IMR-90 (cell line): ENCODE results near the gene ZNF503. TPM values are rescaled to one million over a fixed set of nuclear protein-coding genes. Genes with fewer than 3 reads are reported as not detected.

ENCODE experiments used
- ATAC-seq: fragments of 200-7000 bp; cut with Tn5 transposase; 2 replicates; pipeline ENCODE4 v1.9.1; 2020; ENCODE audit warnings: low read depth, mild to moderate bottlenecking, moderate library complexity
- BruUV-seq: library from RNA; stranded (reverse); fragments of 400-500 nt; replicated peaks from 2 replicates; lab custom pipeline; 2021; lab: Mats Ljungman, UMichigan
- CTCF ChIA-PET: fragments of 300-600 bp; formaldehyde crosslinking; extraction: SDS; loops from one replicate; lab custom pipeline; 2021; ENCODE audit warnings: antibody characterized with exemption; lab: Yijun Ruan, JAX
- POLR2A ChIA-PET: fragments of 300-600 bp; sonication (Branson Sonifier 250); formaldehyde crosslinking; loops from one replicate; lab custom pipeline; 2022; ENCODE audit warnings: antibody characterized with exemption; ENCODE audit not compliant: unreplicated experiment; lab: Charles Lee
- DNase-seq: peaks from one replicate; pipeline ENCODE4 v3.0.0; 2013
- H2AFZ ChIP-seq: replicated peaks from 2 replicates; pipeline ENCODE3; 2013; ENCODE audit warnings: low read length, mild to moderate bottlenecking; ENCODE audit not compliant: poor library complexity
- H2AK5ac ChIP-seq: 2 replicates; pipeline ENCODE4 v1.6.1; 2013; ENCODE audit warnings: low read depth, low read length, inconsistent platforms
- H2AK9ac ChIP-seq: replicated peaks from 2 replicates; pipeline ENCODE3; 2013; ENCODE audit warnings: mild to moderate bottlenecking, low read depth, low read length, moderate library complexity; ENCODE audit not compliant: poor library complexity
- H2BK120ac ChIP-seq: 2 replicates; pipeline ENCODE4 v1.6.1; 2013; ENCODE audit warnings: low read depth, low read length, inconsistent platforms
- H2BK15ac ChIP-seq: 3 replicates; pipeline ENCODE4 v1.6.1; 2013; ENCODE audit warnings: low read depth, low read length, inconsistent platforms
- H2BK20ac ChIP-seq: 2 replicates; pipeline ENCODE4 v1.6.1; 2013; ENCODE audit warnings: low read depth, mild to moderate bottlenecking, inconsistent platforms, low read length, moderate library complexity
- H2BK5ac ChIP-seq: 2 replicates; pipeline ENCODE4 v1.6.1; 2013; ENCODE audit warnings: mild to moderate bottlenecking, low read depth, low read length, inconsistent platforms; ENCODE audit not compliant: poor library complexity, severe bottlenecking
- H3K14ac ChIP-seq: replicated peaks from 2 replicates; pipeline ENCODE4 v1.6.1; 2013; ENCODE audit warnings: low read depth, low read length, inconsistent platforms
- H3K18ac ChIP-seq: 2 replicates; pipeline ENCODE4 v1.6.1; 2013; ENCODE audit warnings: low read depth, low read length, control low read depth
- H3K23ac ChIP-seq: 2 replicates; pipeline ENCODE4 v1.6.1; 2013; ENCODE audit warnings: low read depth, low read length, inconsistent platforms
- H3K27ac ChIP-seq: 2 replicates; pipeline ENCODE4 v1.5.1; 2013; ENCODE audit warnings: mild to moderate bottlenecking, control low read depth, low read length; ENCODE audit not compliant: insufficient read depth
- H3K27me3 ChIP-seq: 2 replicates; pipeline ENCODE4 v1.6.1; 2013; ENCODE audit warnings: low read length; ENCODE audit not compliant: control insufficient read depth, insufficient read depth
- H3K36me3 ChIP-seq: 2 replicates; pipeline ENCODE4 v1.6.1; 2013; ENCODE audit warnings: low read length, mixed read lengths; ENCODE audit not compliant: control insufficient read depth, insufficient read depth
- H3K4ac ChIP-seq: 2 replicates; pipeline ENCODE4 v1.6.1; 2013; ENCODE audit warnings: low read depth, low read length, inconsistent platforms
- H3K4me1 ChIP-seq: 2 replicates; pipeline ENCODE4 v1.6.1; 2013; ENCODE audit warnings: low read length, mixed read lengths; ENCODE audit not compliant: control insufficient read depth, insufficient read depth
- H3K4me2 ChIP-seq: 2 replicates; pipeline ENCODE4 v1.6.1; 2013; ENCODE audit warnings: low read depth, mild to moderate bottlenecking, control low read depth, low read length, moderate library complexity
- H3K4me3 ChIP-seq: 2 replicates; pipeline ENCODE4 v1.5.1; 2013; ENCODE audit warnings: low read depth, mild to moderate bottlenecking, control low read depth, low read length, moderate library complexity; ENCODE audit not compliant: insufficient read depth
- H3K56ac ChIP-seq: 2 replicates; pipeline ENCODE4 v1.6.1; 2013; ENCODE audit warnings: low read length, inconsistent platforms; ENCODE audit not compliant: insufficient read depth; ENCODE audit errors: extremely low read depth
- H3K79me1 ChIP-seq, 2 experiments: 2 replicates each; pipeline ENCODE4 v1.6.1; 2013; ENCODE audit warnings: low read length in 2 of 2, inconsistent platforms in 1 of 2, low read depth in 1 of 2
- H3K9ac ChIP-seq: 2 replicates; pipeline ENCODE4 v1.6.1; 2013; ENCODE audit warnings: low read depth, low read length, control low read depth
- H3K9me1 ChIP-seq: 2 replicates; pipeline ENCODE4 v1.6.1; 2013; ENCODE audit warnings: low read length, inconsistent platforms; ENCODE audit not compliant: insufficient read depth
- H3K9me3 ChIP-seq: 2 replicates; pipeline ENCODE4 v1.6.1; 2013; ENCODE audit warnings: low read length; ENCODE audit not compliant: control insufficient read depth, insufficient read depth
- H4K20me1 ChIP-seq: 2 replicates; pipeline ENCODE4 v1.6.1; 2013; ENCODE audit warnings: low read length, inconsistent platforms; ENCODE audit not compliant: insufficient read depth
- H4K5ac ChIP-seq: 2 replicates; pipeline ENCODE4 v1.6.1; 2013; ENCODE audit warnings: mild to moderate bottlenecking, low read depth, low read length, control low read depth
- H4K8ac ChIP-seq, 2 experiments: 2 replicates each; pipeline ENCODE4 v1.6.1; 2013; ENCODE audit warnings: low read depth in 2 of 2, low read length in 2 of 2, control low read depth in 1 of 2, inconsistent platforms in 1 of 2
- H4K91ac ChIP-seq: 2 replicates; pipeline ENCODE4 v1.6.1; 2013; ENCODE audit warnings: low read depth, low read length, inconsistent platforms; ENCODE audit not compliant: insufficient read depth
- BHLHE40 ChIP-seq: fragments of 150-350 bp; IDR thresholded peaks from 2 replicates; pipeline ENCODE4 v1.6.1; 2016; ENCODE audit warnings: mild to moderate bottlenecking, low read depth, low read length
- CHD1 ChIP-seq: IDR thresholded peaks from 2 replicates; pipeline ENCODE4 v1.6.1; 2012; ENCODE audit warnings: low read depth, low read length, improper control_type of control experiment
- FOS ChIP-seq: fragments of 150-350 bp; IDR thresholded peaks from 2 replicates; pipeline ENCODE4 v1.6.1; 2016; ENCODE audit warnings: low read depth, low read length
- MAFK ChIP-seq: IDR thresholded peaks from 2 replicates; pipeline ENCODE4 v1.6.1; 2012; ENCODE audit warnings: low read depth, low read length, improper control_type of control experiment
- NFE2L2 ChIP-seq: fragments of 150-350 bp; IDR thresholded peaks from 2 replicates; pipeline ENCODE4 v1.6.1; 2016; ENCODE audit warnings: low read depth, mild to moderate bottlenecking, low read length
- POLR2A ChIP-seq: IDR thresholded peaks from 2 replicates; pipeline ENCODE4 v1.6.1; 2012; ENCODE audit warnings: mild to moderate bottlenecking, low read depth, low read length
- RAD21 ChIP-seq: IDR thresholded peaks from 2 replicates; pipeline ENCODE4 v1.6.1; 2012; ENCODE audit warnings: low read length, improper control_type of control experiment
- RCOR1 ChIP-seq: IDR thresholded peaks from 2 replicates; pipeline ENCODE4 v1.6.1; 2012; ENCODE audit warnings: mild to moderate bottlenecking, low read length, improper control_type of control experiment; ENCODE audit not compliant: insufficient replicate concordance
- RFX5 ChIP-seq: IDR thresholded peaks from 2 replicates; pipeline ENCODE4 v1.8.0; 2012; ENCODE audit warnings: low read depth, mild to moderate bottlenecking, low read length, moderate library complexity
- SMC3 ChIP-seq: fragments of 150-350 bp; IDR thresholded peaks from 2 replicates; pipeline ENCODE4 v1.6.1; 2016; ENCODE audit warnings: low read depth, mild to moderate bottlenecking, antibody characterized with exemption, low read length, moderate library complexity
- WGBS, 2 experiments: methylation state at CpG; one replicate each; pipeline versions ENCODE4 v1.1.5 to v1.1.7; 2013; ENCODE audit warnings: missing lambda C conversion rate in 2 of 2; ENCODE audit not compliant: insufficient read length in 1 of 2; ENCODE audit errors: extremely low coverage in 2 of 2; 5-methylcytosine and 5-hydroxymethylcytosine counted together
- dilution Hi-C: fragments of 300-500 bp; cut with HindIII; formaldehyde crosslinking; loops from one replicate; pipeline ENCODE4 v1.14.3; 2018; ENCODE audit warnings: low sequenced_read_pairs; ENCODE audit not compliant: unreplicated experiment
- in situ Hi-C: fragments of 300-500 bp; cut with MboI; formaldehyde crosslinking; loops from 3 replicates; pipeline ENCODE4 v1.14.3; 2019; ENCODE audit warnings: low sequenced_read_pairs, inconsistent platforms, mixed read lengths
- intact Hi-C: fragments of 100-400 bp; cut with micrococcal nuclease; formaldehyde crosslinking; loops from 2 replicates; pipeline ENCODE4 v1.10.0; 2022
- polyA plus RNA-seq, 3 experiments: library from polyadenylated mRNA; depleted of rRNA; stranded (reverse); fragments of >200 nt; gene quantifications; 2 replicates each; pipeline ENCODE4 v1.2.3, GENCODE V29; 2012; ENCODE audit warnings: low replicate concordance in 1 of 3
- total RNA-seq: library from RNA; depleted of rRNA; stranded (reverse); fragments of >200 nt; gene quantifications from 2 replicates; pipeline ENCODE4 v1.2.3, GENCODE V29; 2012
- TF ChIP-seq, protein P1 (sequence below): fragments of 150-350 bp; IDR thresholded peaks from 2 replicates; pipeline ENCODE4 v1.6.1; 2016; ENCODE audit warnings: low read depth, mild to moderate bottlenecking, low read length, moderate library complexity, borderline replicate concordance

The ZNF503 gene
- total and polyA plus RNA-seq, 2 of the 4 experiments (the other 2 are of a cell fraction) = 0.36 to 5.8 TPM

DNA sequence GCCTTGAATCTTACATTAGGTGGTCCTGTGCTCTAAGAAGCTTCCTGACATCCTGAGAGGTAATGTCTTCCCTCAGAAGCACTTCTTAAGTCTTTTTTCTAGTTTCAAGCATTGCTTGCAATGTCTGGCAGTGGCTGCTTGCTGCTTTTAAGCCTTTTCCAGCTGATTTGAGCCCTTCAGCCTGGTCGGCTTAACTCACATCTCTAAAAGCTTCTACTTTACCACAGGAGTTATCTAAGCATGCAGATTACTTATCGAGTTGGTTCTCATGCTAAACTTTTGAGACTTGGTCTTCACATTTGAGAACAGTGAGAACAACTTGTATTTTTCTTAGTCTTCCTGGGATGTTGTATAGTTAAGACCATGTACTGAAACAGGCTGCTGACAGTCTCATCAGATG is 33.7 kb upstream of the ZNF503 start:
- H3K4me1 ChIP-seq = peaks cover 2% of the 10 kb centered on the region; the same call in 1 of the 2 replicates
- no peak overlapping the region for H4K5ac ChIP-seq
- no peak overlapping the region for H3K4me2 ChIP-seq
- no peak overlapping the region for H3K56ac ChIP-seq
- TF ChIP-seq RAD21 = no peak
- no peak for TF ChIP-seq MAFK
- TF ChIP-seq RFX5 = no peak
- TF ChIP-seq CHD1 = no peak
- TF ChIP-seq NFE2L2 = no peak
- TF ChIP-seq, protein P1, sequence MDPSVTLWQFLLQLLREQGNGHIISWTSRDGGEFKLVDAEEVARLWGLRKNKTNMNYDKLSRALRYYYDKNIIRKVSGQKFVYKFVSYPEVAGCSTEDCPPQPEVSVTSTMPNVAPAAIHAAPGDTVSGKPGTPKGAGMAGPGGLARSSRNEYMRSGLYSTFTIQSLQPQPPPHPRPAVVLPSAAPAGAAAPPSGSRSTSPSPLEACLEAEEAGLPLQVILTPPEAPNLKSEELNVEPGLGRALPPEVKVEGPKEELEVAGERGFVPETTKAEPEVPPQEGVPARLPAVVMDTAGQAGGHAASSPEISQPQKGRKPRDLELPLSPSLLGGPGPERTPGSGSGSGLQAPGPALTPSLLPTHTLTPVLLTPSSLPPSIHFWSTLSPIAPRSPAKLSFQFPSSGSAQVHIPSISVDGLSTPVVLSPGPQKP = no peak
- TF ChIP-seq BHLHE40 = no peak
- TF ChIP-seq SMC3 = no peak
- TF ChIP-seq POLR2A = no peak
- TF ChIP-seq RCOR1 = no peak
- TF ChIP-seq FOS = no peak
- no peaks in the 10 kb centered on the region for H3K9me1 ChIP-seq
- dilution Hi-C loops = no loop called here
- H4K91ac ChIP-seq = no peak overlapping the region
- no peak overlapping the region for H2AK5ac ChIP-seq
- no peak overlapping the region for H2AFZ ChIP-seq
- no peak overlapping the region for H2BK15ac ChIP-seq
- no peak overlapping the region for H2BK5ac ChIP-seq
- no peak overlapping the region for H3K4me3 ChIP-seq
- no peaks in the 10 kb centered on the region; the same call in 1 of the 2 replicates for H3K9me3 ChIP-seq
- no peak for ATAC-seq
- no peak overlapping the region for H2BK120ac ChIP-seq
- H3K79me1 ChIP-seq = no peaks in the 10 kb centered on the region
- H3K9ac ChIP-seq = no peak overlapping the region
- no peak overlapping the region for H2AK9ac ChIP-seq
- intact Hi-C loops = no loop called here
- H3K18ac ChIP-seq = no peak overlapping the region
- BruUV-seq = no TSS peak
- in situ Hi-C loops = no loop called here
- H3K27me3 ChIP-seq = peaks cover 32% of the 10 kb centered on the region
- no peak for DNase-seq
- no peaks in the 10 kb centered on the region for H4K20me1 ChIP-seq
- no peak overlapping the region for H2BK20ac ChIP-seq
- ChIA-PET CTCF (no interaction called here), POLR2A (no interaction called here)
- no peak overlapping the region for H3K14ac ChIP-seq
- H3K23ac ChIP-seq = no peak overlapping the region
- no peak overlapping the region for H3K4ac ChIP-seq
- WGBS, 2 experiments = 60% methylated on average over 1 of the region's 2 CpGs; no CpG with 5 or more reads in 1 of the 2 experiments
- H3K36me3 ChIP-seq = no peaks in the 10 kb centered on the region
- H4K8ac ChIP-seq = no peak overlapping the region
- H3K27ac ChIP-seq = no peak overlapping the region
